ENCODE results near the gene HACL1. TPM values are rescaled to one million over a fixed set of nuclear protein-coding genes. Genes with fewer than 3 reads are reported as not detected.

HACL1 gene
- total RNA-seq, 1 experiment from 2014 or later, result 20.5 TPM

GRCh38 chr3:15633766-15634598, 32.6 kb upstream of the HACL1 start:
- Histone ChIP-seq H3K27me3 (ENCODE audit: insufficient read depth, low read length) (no peaks in the 10 kb centered on the region), H4K20me1 (ENCODE audit: insufficient read depth) (no peaks in the 10 kb centered on the region), H3K79me2 (ENCODE audit: insufficient read depth, low read length) (no peaks in the 10 kb centered on the region), H3K27ac (ENCODE audit: low read depth, low read length) (no peak overlapping the region), H3K9ac (ENCODE audit: low read length) (no peak overlapping the region), H2AFZ (ENCODE audit: low read depth, low read length, poor library complexity, severe bottlenecking) (no peak overlapping the region), H3K4me2 (ENCODE audit: low read length) (peak overlapping the region; percentile 24; the same call in 1 of the 2 replicates), H3K4me1 (ENCODE audit: control insufficient read depth in 1 of 2, insufficient read depth in 2 of 2, low read length in 2 of 2) (peaks cover 35 to 84% of the 10 kb centered on the region in 2 experiments), H3K9me2 (ENCODE audit: insufficient read depth) (no peaks in the 10 kb centered on the region), H3K36me3 (ENCODE audit: control insufficient read depth in 1 of 2, insufficient read depth in 2 of 2, low read length in 2 of 2) (no peaks in the 10 kb centered on the region), H3K9me3 (ENCODE audit: control insufficient read depth in 1 of 2, insufficient read depth in 1 of 2, low read depth in 1 of 2, low read length in 2 of 2) (no peaks in the 10 kb centered on the region), H3K4me3 (replicated peaks in 1 of 2; ENCODE audit: low read depth in 1 of 2, low read length in 2 of 2) (no peak overlapping the region)
- ChIA-PET RAD21 (ENCODE audit: low non-redundant PET in 1 of 2, low total read pairs in 2 of 2, uncharacterized antibody in 2 of 2, unreplicated experiment in 2 of 2) (no interaction called here), POLR2A (interaction anchor here (0.9 to 2.2 kb wide), 2 partner anchors 12 to 163 kb away, joined by 3 to 5 read pairs; partner anchors contain the start of gene ANKRD28), CTCF (interaction anchor here (1.1 kb wide), 2 partner anchors 178 to 545 kb away, joined by 3 read pairs; no protein-coding TSS in a partner anchor)
- intact Hi-C loops (cut with micrococcal nuclease), result loop anchor here (5.0 to 10.0 kb wide), 2 partner anchors 411 to 543 kb away; no protein-coding TSS in a partner anchor
- DNase-seq (ENCODE audit: low read depth, low spot score), result no peak
- no TSS peak for BruUV-seq (replicated peaks)
- no peak for ATAC-seq
- TF ChIP-seq ZBTB33 (IDR thresholded peaks at IDR 0.05; ENCODE audit: extremely low read depth, insufficient replicate concordance, low read length), result no peak
- no peak for TF ChIP-seq TCF7L2 (IDR thresholded peaks at IDR 0.05; ENCODE audit: borderline replicate concordance, extremely low read depth, insufficient read depth, insufficient read length)
- TF ChIP-seq EZH2 (IDR thresholded peaks at IDR 0.05), result no peak
- TF ChIP-seq CBX3 (IDR thresholded peaks at IDR 0.05; ENCODE audit: low read depth), result no peak
- TF ChIP-seq FOSL1 (IDR thresholded peaks at IDR 0.05; ENCODE audit: low read depth), result no peak
- TF ChIP-seq MAX (IDR thresholded peaks at IDR 0.05), result no peak
- TF ChIP-seq SP1 (IDR thresholded peaks at IDR 0.05; ENCODE audit: low read depth), result no peak
